Measurements from ENCODE around the gene BMPR2.

- no peak for TF ChIP-seq CTCF (IDR thresholded peaks at IDR 0.05 in 2 of 3, conservative IDR thresholded peaks at IDR 0.05 in 1 of 3; ENCODE audit: borderline replicate concordance in 1 of 3, insufficient read depth in 1 of 3, low read depth in 2 of 3, low read length in 2 of 3)
- no peak for TF ChIP-seq REST (IDR thresholded peaks at IDR 0.05; ENCODE audit: low read depth)
- no peak for TF ChIP-seq RAD21 (IDR thresholded peaks at IDR 0.05; ENCODE audit: low read depth)
- TF ChIP-seq JUND (IDR thresholded peaks at IDR 0.05), result no peak
- no peak for TF ChIP-seq CEBPB (IDR thresholded peaks at IDR 0.05; ENCODE audit: low read depth)
- no peak for TF ChIP-seq POLR2AphosphoS5 (IDR thresholded peaks at IDR 0.05; ENCODE audit: low read depth, low read length)
- no peak for TF ChIP-seq ZFX (IDR thresholded peaks at IDR 0.05)
- no peak for TF ChIP-seq EZH2 (IDR thresholded peaks at IDR 0.05)
- TF ChIP-seq SP1 (IDR thresholded peaks at IDR 0.05; ENCODE audit: low read depth), result no peak
- TF ChIP-seq MAX (IDR thresholded peaks at IDR 0.05), result no peak
- no peak for TF ChIP-seq EGR1 (IDR thresholded peaks at IDR 0.05; ENCODE audit: low read depth)
- no peak for TF ChIP-seq EZH2phosphoT487 (IDR thresholded peaks at IDR 0.05; ENCODE audit: borderline replicate concordance)
- no peak for TF ChIP-seq POLR2A (IDR thresholded peaks at IDR 0.05; ENCODE audit: borderline replicate concordance, extremely low read depth, insufficient read depth, insufficient read length)
Measured at GRCh38 chr2:202545523-202545922, 169.4 kb downstream of the BMPR2 start.

Measured in HCT116 (cell line).